ENCODE measurements around the gene TXNDC12.

- TF ChIP-seq, protein P1, sequence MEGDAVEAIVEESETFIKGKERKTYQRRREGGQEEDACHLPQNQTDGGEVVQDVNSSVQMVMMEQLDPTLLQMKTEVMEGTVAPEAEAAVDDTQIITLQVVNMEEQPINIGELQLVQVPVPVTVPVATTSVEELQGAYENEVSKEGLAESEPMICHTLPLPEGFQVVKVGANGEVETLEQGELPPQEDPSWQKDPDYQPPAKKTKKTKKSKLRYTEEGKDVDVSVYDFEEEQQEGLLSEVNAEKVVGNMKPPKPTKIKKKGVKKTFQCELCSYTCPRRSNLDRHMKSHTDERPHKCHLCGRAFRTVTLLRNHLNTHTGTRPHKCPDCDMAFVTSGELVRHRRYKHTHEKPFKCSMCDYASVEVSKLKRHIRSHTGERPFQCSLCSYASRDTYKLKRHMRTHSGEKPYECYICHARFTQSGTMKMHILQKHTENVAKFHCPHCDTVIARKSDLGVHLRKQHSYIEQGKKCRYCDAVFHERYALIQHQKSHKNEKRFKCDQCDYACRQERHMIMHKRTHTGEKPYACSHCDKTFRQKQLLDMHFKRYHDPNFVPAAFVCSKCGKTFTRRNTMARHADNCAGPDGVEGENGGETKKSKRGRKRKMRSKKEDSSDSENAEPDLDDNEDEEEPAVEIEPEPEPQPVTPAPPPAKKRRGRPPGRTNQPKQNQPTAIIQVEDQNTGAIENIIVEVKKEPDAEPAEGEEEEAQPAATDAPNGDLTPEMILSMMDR (IDR thresholded peaks at IDR 0.05): no peak
- TF ChIP-seq EP300 (IDR thresholded peaks at IDR 0.05): no peak
Measured at GRCh38 chr1:52056163-52056936, 1.4 kb upstream of the TXNDC12 start, which contains the start of gene BTF3L4.
